Inflammatory macrophage treated with lipopolysaccharide for 4 hours (primary cell): ENCODE data around the gene SUN1.
"Not testable (repeated sequence)": the region's sequence is repeated elsewhere in the genome, so short reads cannot be mapped to it uniquely, and the experiment has no call there.

Experiments used
- DNase-seq: peaks from one replicate; pipeline ENCODE4 v3.0.0-alpha.2; 2020

SUN1 gene

DNA sequence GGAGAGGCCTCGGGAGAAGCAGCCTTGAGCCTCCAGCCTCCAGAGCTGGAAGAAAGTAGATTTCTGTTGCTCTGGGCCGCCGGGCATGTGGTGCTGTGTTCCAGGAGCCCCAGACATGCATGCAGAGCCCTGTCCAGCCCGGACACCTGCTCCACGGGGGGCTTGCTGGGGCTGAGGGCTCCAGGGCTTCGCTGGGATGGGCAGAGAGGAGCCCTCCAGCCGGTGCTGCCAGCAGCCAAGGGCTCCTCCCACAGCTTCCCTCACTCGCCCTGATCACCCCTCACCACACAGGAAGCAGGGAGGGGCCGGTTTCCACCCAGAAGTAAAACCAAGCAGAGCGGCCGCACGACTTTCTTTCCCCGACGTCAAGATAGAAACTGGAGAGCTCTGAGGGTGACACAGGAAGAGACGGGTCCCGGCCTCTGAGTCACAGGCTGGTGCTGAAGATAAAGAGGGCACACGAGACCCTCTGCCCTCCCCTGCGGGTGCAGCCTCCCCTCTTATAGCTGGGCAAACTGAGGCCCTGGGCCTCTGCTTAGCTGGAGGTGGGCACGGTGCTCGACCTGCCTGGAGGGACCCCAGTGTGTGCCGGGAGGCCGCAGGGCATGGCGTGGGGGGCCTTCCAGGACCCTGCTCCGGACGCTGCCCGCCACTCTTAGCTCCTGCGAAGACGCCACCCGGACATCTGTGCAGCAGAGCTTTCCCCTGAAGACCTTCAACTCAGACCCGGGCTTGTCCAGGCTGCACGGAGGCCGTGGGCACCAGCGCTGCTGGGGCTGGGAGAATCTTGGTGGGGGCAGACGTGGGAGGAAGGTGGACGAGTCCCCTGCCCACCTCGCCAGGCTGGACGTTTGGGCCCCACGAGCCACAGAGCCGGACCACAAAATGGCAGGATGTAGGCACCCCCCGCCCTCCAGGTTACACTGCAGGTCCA is 91.1 kb downstream of the SUN1 start:
- DNase-seq = peak; percentile 90

DNA sequence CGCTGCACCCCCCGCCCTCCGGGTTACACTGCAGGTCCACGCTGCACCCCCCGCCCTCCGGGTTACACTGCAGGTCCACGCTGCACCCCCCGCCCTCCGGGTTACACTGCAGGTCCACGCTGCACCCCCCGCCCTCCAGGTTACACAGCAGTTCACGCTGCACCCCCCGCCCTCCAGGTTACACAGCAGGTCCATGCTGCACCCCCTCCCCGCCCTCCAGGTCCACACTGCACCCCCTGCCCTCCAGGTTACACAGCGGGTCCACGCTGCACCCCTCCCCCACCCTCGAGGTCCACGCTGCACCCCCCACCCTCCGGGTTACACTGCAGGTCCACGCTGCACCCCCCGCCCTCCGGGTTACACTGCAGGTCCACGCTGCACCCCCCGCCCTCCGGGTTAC is 91.8 kb downstream of the SUN1 start:
- DNase-seq = not testable (repeated sequence)
